ELF-1 (cell line): ENCODE data around the gene PDX1.
"Not testable (repeated sequence)": the region's sequence is repeated elsewhere in the genome, so short reads cannot be mapped to it uniquely, and the experiment has no call there.

Experiments
- DNase-seq: peaks from one replicate; pipeline ENCODE4 v3.0.0-alpha.2; 2016; ENCODE audit warnings: low read depth, low spot score

PDX1 gene

DNA sequence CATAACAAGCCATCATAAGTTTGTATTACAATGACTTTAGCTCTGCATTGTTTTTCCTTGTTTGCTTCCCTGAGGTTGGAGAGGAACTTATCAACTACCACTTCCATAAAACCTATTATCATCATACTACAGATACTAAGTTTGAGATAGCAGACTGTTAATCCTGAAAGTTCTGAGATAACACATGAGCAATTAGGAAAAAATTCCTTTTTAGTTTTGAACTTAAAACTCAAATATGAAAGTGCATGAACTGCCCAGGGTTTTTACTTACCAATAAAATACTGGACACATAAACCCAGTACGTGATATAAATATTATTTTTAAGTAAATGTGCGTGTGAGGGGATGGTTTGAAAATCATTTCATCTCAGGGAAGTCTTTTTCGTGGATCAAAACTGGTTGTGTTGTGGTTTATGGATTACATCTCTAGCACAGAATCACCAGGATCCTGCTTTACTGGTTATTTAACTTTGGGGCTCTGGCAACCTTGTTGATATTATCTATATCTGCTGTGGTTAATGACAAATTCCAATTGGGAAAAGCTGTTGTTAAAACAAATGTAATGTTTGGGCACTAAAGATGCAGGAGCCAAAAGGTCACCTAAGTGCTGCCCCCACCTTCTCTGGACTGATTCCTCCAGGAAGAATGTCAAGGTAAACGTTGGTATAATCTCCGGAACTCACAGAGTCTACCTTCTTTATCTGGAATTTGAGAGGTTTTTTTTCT lies 36.9 kb downstream of the PDX1 start:
- no peak for DNase-seq

DNA sequence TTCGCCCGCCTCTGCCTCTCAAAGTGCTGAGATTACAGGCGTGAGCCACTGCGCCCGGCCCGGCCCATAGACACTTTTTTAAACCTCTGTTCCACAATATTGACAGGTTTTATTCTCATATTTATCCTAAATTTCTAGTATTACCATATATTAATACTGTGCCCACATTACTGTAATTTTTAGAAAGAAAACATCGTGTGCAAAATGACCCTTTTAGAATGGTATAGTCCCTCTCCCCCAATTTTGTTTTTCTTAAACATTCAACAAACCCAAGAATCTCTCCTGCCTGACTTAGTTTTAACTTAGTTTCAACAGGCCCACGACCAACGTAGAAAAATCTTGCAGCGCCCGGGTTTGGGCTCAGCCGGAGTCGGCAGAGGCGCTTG lies 40.2 kb downstream of the PDX1 start:
- DNase-seq = no peak

DNA sequence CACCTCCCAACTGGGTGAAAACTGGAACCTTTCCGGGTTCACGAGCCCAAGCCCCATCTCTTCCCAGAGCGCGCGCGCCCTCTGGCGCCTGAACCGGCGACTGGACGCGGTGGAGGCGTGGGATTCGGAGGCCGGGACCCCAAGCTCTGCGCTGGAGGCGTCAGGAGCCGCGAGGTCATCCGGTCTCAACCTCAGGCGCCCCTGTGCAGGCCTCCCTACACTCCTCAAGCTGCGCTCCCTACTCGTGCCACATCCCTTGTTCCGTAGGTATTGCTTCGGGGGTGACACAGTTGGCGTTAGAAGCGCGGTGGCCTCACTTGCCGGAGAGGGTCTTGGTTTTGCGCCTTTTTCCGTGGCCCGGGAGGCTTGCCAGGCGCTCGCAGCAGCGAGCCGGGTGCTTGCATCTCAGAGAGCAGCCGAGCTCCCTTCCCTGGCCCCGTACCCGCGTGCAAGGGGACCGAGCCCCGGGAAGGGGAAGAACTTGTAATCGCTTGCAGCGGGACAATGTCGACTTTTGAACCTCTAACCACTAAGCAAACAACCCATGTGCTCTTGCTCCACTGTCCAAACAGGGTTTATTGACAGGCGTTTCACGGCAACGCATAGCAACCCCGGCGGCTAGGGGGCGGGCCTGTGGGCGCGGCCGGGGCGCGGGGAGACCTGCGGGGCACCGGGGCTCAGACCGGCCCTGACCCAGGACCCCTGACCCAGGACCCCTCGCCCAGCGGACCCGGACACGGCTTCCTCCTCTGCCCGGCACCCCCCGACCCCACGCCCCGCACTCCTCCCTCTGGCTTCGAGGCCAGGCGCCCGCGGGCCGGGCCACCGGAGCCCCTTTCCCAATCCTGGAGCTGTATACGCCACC lies 40.8 kb downstream of the PDX1 start:
- peak; percentile 82 for DNase-seq

DNA sequence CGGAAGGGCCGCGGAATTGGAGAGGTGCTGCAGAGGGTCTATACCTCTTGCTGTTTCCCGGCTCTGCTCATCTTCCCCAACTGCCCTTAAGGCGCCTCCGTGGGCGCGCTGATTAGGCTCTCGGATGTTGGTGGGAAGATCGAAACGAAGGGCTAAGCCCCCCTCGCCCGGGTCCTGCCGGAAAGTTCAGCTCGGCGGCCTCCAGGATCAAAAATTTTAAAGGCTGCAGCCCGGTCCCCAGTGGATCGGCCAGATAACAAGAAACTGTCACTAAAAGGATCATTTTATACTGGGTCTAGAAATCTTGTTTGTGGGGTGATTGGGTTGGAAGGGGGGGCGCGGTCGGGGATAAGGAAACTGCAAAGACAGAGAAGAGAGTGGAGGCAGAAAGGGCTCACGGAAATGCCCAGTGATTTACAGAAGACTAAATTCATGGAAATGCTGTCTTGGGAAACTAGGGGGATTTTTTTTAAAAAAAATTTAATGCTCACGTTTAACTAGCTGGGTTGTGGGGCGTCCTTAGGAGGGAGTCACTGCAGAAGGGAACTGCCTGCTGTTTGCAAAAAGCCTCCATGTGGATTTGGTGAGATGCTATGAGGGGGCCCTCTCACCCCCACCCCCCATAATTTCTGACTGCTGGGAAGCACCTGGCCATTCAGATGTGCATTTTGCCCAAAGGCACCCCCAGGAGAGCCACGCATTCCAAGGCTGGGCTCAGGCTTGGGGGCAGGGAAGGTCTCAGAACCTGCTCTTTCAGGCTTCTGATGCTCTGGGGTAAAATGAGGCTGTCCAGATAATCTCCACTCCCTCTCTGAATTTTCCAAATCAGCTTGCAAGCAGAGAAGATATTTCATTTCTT lies 41.7 kb downstream of the PDX1 start:
- DNase-seq = peak; percentile 69

DNA sequence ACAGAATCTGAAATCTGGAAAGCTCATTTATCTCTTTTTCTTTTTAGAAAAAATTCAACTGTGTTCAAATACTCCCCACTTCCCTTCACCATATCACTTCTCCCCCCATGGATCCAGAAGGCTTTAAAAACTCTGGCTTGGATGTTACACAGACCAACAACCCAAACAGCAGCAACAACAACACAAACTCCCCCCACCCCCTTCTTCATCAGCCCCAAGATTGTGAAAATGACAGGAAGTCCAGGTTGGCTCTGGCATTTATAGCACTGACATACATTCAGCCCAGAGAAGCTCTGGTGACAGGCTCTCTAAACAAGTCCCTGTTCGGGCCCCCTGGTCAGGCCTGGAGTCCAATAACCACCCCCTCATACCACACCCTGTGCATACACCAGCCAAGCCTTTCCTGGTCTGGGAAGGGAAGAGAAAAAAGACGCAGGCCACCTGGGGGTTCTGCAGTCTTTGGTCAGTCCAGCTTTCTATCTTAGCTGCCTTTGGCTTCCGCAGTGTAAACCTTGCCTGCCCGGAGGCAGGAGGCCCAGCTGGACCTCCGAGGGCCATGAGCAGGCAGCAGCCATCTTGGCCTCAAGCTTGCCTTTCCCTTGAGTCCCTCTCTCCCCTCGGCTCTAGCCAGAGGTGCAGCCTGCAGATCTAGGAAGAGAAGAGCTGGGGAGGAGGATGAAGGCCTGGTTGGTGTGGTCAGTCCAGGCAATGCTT lies 42.5 kb downstream of the PDX1 start:
- peak; percentile 81 for DNase-seq

DNA sequence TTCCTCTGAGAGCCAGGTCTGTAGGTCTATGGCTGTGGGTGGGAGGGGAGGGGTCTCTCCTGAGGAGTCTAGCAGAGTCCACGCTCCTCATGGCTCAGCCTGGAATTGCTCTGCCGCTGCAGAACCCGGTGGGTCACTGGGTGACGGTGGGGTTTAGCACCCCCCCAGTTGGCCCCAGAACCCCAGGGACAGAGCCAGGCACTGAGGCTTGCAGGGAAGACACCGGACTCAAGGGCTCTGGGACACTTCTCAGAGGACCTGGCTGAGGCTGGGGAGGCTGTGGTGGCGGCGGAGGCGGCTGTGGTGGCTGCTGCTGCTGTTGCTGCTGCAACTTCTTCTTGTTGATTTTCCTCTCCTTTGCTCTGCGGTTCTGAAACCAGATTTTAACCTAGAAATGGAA lies 43.2 kb downstream of the PDX1 start:
- no peak for DNase-seq

DNA sequence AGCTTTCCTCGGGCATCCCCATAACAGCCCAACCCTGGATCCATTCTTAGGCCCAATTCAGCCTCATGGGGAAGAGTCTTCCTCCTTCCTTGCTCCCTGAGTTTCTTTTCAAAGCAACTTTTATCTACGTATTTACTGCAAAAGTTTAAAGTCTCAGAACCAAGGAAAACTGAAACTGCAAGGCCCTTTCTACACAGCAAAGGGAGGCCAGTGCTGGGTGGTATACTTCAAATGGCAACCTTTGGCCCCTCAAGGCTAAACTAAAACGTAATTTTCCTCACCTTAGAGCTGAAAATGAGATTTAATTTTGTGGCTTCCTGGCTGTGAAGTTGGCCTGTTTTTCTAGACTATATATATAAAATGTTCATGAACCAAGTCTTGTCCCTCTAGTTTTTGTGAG lies 43.7 kb downstream of the PDX1 start:
- DNase-seq = no peak

DNA sequence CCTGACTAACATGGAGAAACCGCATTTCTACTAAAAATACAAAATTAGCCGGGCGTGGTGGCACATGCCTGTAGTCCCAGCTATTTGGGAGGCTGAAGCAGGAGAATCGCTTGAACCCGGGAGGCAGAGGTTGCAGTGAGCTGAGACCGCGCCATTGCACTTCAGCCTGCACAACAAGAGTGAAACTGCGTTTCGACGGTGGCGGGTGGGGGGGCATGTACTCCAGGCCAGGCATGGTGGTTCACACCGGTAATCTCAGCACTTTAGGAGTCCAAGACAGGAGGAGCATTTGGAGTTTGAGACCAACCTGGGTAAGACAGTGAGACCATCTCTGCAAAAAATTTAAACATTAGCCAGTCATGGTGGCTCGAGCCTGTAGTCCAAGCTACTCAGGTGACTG lies 44.4 kb downstream of the PDX1 start:
- DNase-seq = not testable (repeated sequence)

DNA sequence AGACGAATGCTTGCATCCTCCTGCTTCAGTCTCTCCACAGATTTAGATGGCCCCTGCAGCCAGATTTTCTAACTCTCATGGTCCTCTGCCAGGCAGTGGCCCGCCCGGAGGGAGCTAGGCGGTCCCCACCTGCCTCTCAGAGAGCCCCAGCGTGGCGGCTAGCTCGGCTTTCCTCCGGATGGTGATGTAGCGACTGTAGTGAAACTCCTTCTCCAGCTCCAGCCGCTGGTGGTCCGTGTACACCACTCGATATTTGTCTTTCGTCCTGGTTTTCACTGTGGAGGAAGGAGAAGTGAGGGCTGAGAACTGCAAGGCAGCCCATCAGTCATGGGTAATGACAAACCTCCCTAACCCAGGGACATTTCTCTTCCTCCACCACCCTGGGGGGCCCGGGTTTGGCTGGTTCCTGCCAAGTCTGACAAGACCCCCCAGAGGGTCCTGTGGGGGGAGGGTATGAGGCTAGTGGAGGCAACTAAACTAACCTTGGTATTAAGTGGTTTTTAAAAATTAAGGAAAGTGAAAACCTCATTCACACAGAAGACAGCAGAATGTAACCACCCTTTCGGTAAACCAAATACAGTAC lies 45.0 kb downstream of the PDX1 start:
- peak; percentile 27 for DNase-seq

DNA sequence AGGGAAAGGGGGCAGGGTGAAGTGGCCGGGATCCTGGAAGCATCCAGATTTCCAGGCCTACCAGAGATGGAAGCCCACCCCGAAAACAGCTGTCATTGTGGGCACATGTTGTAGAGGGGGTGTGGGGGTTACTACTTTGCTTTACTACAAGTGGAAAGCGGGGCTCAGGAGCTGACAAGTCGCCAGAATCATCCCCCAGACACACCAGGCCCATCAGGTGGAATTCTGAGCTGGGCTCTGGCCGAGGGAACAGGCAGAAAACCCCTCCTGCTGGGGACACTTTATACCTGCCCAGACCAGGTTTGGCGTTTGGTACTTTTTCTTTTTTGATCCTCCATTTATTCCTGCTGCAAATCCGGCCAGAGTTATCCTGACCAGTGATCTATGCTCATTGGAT lies 45.5 kb downstream of the PDX1 start:
- DNase-seq = no peak

DNA sequence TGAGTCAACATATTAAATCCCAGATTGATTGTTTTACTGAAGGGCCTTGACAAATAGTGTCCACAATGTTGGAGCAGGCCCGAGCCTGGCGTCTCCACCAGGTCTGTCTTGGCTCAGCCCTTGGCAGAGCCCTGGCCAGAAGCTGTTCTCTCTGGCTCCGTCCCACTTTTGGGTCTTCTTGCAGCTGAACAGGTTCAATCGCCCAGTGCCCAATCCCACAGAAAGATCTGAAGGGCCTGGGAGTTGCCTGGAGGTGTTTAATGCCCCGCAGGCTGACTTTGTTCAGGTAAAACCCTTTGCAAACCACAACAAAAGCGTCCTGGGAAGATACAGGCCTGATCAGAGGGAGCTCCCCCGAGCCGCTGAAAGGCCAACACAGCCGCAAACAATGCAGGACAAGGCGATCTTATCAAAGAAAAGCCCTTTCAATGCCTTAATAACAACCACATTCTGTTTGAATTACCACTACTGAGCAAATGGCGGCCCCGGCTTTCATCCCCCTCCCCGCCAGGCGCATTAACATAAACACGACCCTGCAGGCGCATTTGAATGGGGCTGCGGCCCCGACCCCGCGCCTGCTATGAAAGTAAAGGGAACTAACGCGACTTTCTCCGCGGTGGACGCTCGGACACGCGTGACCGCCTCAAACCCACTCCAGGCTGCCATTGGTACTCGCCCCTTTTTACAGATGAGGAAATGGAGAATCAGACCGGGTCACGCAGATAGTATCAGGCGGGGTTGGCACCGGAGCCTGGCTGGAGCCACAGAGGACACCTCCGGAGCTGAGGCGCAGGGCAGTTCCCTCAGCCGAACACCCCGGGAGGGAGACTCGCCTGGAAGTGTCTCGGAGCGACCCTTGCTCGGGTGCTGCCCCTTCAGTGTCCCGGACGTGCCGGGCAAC lies 46.2 kb downstream of the PDX1 start:
- peak; percentile 98 for DNase-seq

DNA sequence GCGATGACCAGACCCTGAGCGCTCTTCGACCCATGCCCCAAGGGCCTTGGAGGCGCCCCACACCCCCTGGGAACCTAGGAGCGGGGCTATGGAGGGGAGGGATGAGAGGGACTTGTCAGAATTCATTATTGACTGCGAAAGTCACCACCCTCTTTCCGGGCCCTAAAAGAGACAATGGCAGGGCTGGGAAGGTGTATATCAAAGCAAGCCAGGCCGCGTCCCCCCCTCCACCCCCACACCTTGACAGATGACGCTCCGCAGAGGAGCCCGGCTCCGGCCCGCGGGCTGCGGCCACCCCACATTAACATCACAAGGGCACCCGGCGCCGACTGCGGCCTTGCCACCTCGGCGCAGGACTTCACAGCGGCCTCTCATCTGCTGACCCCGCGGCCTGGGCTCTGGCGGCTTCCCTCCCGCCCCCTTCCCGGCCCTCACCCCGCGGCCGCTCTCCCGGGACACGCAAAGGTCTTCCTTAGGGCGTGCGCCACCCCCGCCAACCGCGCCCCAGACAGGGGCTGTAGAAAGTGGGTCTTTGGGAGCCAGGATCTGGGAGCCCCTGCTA lies 46.9 kb downstream of the PDX1 start:
- peak; percentile 93 for DNase-seq

DNA sequence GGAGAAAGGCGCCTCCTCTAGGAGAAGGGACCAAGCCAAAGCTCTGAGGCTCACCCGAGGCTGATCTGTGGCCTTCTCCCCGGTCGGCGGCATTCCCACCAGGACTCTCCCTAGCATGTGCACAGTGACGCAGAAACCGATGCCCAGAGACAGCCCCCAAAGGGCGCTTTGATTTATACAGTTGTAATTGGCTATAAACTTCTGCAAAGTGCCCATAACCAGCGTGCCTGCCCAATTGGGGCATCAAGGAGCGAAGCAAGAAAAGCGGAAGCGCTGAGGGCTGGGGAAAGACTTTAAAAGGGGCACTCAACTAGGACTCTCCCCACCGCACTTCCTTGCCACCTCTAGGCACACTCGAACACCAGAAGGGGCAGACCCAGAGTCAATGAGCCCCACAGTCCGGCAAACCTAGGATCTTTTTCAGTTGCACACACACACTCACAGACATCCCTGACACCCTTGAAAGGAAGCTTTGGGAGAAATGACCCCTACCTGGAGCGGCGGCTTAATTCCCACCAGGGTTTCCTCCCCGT lies 47.5 kb downstream of the PDX1 start:
- DNase-seq = peak; percentile 57

DNA sequence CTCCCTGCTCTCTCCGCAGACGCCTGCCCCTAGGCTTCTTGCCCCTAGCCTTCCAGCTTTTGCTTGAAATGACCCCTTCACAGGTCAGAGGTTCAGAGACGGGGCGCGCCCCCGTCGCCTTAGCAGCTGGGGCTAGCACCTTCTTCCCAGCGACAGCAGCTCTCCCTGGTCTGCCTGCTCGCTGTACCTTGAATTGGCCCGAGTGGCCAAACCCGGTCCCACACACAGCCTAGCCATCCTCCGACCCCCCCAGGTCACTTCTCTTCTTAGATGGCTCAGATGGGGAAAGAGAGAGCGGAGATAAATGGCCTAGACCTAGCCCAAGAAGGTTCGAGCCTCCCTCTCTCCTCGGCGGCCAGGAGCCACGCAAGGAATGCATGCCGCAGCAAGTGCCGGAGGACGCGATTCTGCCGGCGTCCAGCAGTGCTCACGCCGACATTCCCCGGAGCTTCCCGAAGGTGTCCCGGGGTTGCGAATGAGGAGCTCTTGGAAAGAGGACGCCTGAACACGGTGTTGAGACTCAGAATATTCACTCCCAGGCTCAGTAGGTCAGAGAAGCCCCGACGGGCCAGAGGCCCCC lies 48.0 kb downstream of the PDX1 start:
- DNase-seq = peak; percentile 55

DNA sequence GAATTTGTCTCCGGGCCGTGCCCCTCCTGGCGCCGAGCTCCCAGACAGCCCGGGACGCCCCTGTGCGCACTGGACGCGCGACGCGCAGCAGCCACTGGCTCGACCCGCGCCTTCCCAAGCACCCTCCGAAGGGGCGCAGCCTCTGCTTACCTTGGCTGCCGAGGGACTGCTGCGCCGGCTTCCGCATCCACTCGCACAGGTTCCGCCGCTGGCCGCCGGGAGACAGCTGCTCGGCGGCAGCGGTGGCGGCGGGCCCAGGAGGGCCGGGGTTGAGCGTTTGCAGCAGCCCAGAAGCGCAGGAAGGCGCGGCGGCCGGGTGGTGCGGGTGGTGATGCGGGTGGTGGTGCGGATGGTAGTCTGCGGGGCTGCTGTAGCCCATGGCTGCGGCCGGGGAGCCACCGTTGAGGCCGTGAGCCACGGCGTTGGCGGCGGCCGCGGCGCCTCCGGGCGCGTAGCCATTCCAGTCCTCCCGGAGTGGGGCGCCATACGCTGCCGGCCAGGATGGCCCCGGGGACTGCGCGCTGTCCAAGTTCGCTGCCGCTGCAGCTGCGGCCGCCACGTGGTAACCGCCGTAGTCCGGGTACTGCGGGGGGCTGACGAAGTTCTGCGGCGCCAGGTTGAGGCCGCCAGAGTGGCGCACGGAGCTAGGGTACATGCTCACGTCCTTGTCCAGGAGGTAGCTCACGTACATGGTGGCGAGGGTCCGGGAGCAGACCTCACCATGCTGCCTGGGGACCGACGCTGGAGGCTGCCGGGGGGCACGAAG lies 48.7 kb downstream of the PDX1 start:
- DNase-seq = peak; percentile 52

DNA sequence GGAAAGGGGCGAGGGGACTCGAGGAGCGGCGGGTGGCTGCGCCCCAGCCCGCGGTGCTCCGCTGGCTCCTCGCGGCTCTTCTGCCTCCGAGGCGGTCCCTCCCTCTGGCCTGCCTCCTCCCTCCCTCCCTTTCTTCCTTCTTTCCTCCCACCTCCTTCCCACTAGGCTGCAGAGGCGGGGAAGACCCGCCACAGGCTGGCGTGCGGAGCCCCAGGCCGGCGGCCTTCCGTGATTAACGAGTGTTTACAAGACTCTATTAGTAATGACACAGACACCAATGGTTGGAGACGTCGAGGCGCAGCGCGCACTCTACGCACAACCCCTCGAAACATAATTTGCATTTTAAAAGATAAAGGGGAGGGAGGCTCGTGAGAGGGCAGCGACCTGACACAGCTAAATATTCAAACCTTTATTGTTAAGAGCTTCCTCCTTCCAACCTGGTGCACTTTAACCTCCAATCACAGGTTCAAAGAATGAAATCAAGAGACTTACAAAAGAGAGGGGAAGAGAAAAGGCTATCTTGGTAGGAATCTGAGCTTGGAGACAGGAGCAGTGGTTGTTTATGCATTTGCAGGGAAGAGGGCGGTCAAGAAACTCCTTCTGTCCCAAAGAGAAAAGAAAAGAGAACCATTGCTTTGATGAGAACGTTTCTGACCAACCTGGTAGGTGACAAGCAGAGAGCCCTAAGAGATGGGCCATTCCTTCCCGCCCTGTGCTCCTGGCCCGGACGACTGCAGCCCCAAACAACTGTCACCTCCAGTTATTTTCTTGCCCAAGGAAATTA lies 49.5 kb downstream of the PDX1 start, which contains the start of gene CDX2:
Gene CDX2 (minus strand): TSS at position 234 of the 784 bp plus-strand sequence. CDS start 309 bp downstream, outside the sequence.
- DNase-seq = peak; percentile 92

DNA sequence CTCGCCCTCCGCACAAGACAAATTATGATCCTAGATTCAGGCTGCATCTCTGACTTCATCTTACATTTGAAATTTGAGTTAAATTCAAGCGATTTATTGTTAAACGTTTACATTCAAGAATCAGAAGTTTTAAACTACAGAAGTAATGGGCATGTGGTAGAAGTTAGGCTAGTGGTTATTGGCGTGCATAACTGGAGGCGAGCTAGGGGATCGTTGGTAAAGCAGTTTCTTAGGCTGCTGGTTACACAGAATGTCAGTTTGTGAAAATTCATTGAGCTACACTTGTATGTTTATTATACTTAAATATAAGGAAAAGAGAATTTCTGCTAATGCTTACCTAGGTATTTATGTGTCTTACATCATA lies 50.0 kb downstream of the PDX1 start:
- peak; percentile 2 for DNase-seq
